NOMO-1 (cell line): ENCODE measurements around the gene PRRG3.

Source experiments
- DNase-seq, 2 experiments: peaks; one replicate each; lab custom pipeline; 2025; ENCODE audit not compliant: unreplicated experiment in 2 of 2; lab: John Stamatoyannopoulos, UW

Gene PRRG3

GRCh38 chrX:151704041-151704663 lies 8.9 kb downstream of the PRRG3 start:
- DNase-seq, result no peak

GRCh38 chrX:151708821-151709220 lies 13.6 kb downstream of the PRRG3 start:
- no peak for DNase-seq

- no peak for DNase-seq
These were observed 15.2 kb downstream of the PRRG3 start for GRCh38 chrX:151710457-151710856.

GRCh38 chrX:151711154-151711553 lies 15.9 kb downstream of the PRRG3 start:
- DNase-seq, result no peak

GRCh38 chrX:151711787-151712186 lies 16.5 kb downstream of the PRRG3 start:
- no peak for DNase-seq

- no peak for DNase-seq
These were observed 17.0 kb downstream of the PRRG3 start for GRCh38 chrX:151712253-151712652.

- no peak for DNase-seq
These were observed 18.6 kb downstream of the PRRG3 start for GRCh38 chrX:151713849-151714248.

GRCh38 chrX:151714362-151714761 lies 19.1 kb downstream of the PRRG3 start:
- no peak for DNase-seq

- DNase-seq, result no peak
These were observed 20.5 kb downstream of the PRRG3 start, which contains the start of gene FATE1 for GRCh38 chrX:151715752-151716151. FATE1 (plus strand) TSS chrX:151716035; CDS start chrX:151716120, 85 bp downstream.

- DNase-seq, result no peak
These were observed 27.1 kb downstream of the PRRG3 start for GRCh38 chrX:151722241-151722846.

- DNase-seq, result no peak
These were observed 28.0 kb downstream of the PRRG3 start for GRCh38 chrX:151723156-151723760.

GRCh38 chrX:151724563-151725337 lies 29.5 kb downstream of the PRRG3 start:
- DNase-seq, result no peak

- DNase-seq, result no peak
These were observed 30.0 kb downstream of the PRRG3 start for GRCh38 chrX:151725338-151725614.

- no peak for DNase-seq
These were observed 31.5 kb downstream of the PRRG3 start for GRCh38 chrX:151726751-151727150.

- no peak for DNase-seq
These were observed 32.1 kb downstream of the PRRG3 start for GRCh38 chrX:151727346-151727745.

GRCh38 chrX:151729056-151729725 lies 33.9 kb downstream of the PRRG3 start:
- no peak for DNase-seq

GRCh38 chrX:151734446-151734845 lies 39.2 kb downstream of the PRRG3 start, which contains the start of gene CNGA2:
CNGA2 (plus strand) TSS chrX:151734746; CDS start chrX:151738484, 3,738 bp downstream.
- no peak for DNase-seq

GRCh38 chrX:151735219-151735618 lies 40.0 kb downstream of the PRRG3 start:
- DNase-seq, result no peak

- DNase-seq, result no peak
These were observed 41.4 kb downstream of the PRRG3 start for GRCh38 chrX:151736685-151737084.

- DNase-seq, result no peak
These were observed 42.2 kb downstream of the PRRG3 start for GRCh38 chrX:151737494-151737893.

- DNase-seq, result no peak
These were observed 43.5 kb downstream of the PRRG3 start for GRCh38 chrX:151738751-151739150.
